Dedifferentiated amniotic fluid mesenchymal stem cell (primary cell): Measurements from ENCODE around the gene DENND6B.
"Not testable (repeated sequence)": the region's sequence is repeated elsewhere in the genome, so short reads cannot be mapped to it uniquely, and the experiment has no call there.

Source experiments
- DNase-seq: peaks from one replicate; pipeline ENCODE4 v3.0.0-alpha.2; 2016; ENCODE audit errors: extremely low spot score

The DENND6B gene

DNA sequence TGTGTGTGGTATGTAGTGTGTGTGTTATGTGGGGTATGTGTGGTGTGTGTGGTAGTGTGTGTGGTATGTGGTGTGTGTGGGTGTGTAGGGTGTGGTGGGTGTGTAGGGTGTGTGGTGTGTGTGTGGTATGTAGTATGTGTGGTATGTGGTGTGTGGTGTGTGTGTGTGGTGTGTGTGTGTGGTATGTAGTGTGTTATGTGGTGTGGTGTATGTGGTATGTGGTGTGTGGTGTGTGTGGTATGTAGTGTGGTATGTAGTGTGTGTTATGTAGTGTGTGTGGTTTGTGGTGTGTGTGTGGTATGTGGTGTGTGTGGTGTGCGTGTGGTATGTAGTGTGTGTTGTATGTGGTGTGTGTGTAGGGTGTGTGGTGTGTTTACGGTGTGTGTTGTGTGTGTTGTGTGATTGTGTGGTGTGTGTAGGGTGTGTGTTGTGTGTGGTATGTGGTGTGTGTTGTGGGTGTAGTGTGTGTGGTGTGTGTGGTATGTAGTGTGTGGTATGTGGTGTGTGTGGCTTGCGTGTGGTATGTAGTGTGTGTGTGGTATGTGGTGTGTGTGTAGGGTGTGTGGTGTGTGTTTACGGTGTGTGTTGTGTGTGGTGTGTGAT lies 12.1 kb upstream of the DENND6B start:
- no peak for DNase-seq

DNA sequence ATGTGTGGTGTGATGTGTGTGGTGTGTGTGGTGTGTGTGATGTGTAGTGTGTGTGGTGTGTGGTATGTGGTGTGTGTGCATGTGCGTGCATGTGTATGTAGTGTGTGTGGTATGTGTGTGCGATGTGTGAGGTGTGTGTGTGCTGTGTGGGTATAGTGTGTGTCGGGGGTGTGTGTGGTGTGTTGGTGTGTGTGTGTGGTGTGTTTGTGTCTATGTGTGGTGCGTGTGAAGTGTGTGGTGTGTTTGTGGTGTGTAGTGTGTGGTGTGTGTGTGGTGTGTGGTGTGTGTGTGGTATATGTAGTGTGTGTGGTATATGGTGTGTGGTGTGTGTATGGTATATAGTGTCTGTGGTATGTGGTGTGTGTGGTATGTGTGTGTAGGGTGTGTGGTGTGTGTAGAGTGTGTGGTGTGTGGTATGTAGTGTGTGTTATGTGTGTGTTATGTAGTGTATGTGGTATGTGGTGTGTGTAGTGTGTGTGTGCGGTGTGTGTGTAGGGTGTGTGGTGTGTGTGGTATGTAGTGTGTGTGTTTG lies 11.3 kb upstream of the DENND6B start:
- no peak for DNase-seq

DNA sequence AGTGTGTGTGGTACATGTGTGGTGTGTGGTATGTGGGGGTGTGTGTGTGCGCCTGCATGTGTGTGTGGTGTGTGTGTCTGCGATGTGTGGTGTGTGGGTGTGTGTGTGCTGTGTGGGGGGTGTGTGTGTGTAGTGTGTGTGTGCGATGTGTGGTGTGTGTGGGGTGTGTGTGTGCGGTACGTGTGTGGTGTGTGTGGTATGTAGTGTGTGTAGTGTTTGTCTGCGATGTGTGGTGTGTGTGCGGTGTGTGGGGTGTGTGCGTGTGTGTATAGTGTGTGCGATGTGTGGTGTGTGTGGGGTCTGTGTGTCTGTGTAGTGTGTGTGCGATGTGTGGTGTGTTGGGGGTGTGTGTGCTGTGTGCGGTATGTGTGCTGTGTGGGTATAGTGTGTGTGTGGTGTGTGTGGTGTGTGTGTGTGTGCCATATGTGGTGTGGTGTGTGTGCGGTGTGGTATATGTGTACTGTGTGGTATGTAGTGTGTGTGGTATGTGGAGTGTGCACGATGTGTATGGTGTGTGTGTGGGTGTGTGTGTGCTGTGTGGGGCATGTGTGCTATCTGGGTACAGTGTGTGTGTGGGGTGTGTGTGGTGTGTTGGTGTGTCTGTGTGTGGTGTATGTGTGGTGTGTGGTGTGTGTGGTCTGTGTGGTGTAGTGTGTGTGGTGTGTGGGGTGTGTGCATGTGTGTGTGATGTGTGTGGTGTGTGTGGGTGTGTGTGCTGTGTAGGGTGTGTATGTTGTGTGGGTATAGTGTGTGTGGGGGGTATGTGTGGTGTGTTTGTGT lies 10.6 kb upstream of the DENND6B start:
- DNase-seq = no peak

DNA sequence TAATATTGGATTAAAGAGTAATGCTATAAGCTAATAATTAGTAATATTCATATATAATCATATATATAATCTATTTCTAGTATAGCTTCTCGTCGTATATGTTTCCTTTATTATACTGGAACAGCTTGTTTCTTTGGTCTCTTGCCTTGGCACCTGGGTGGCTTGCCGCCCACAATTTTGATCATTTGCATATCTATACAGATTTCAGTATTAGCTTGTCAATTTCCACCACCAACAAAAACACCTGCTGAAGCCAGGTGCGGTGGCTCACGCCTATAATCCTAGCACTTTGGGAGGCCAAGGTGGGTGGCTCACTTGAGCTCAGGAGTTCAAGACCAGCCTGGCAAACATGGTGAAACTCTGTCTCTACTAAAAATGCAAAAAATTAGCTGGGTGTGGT lies 7.6 kb upstream of the DENND6B start:
- DNase-seq = not testable (repeated sequence)

DNA sequence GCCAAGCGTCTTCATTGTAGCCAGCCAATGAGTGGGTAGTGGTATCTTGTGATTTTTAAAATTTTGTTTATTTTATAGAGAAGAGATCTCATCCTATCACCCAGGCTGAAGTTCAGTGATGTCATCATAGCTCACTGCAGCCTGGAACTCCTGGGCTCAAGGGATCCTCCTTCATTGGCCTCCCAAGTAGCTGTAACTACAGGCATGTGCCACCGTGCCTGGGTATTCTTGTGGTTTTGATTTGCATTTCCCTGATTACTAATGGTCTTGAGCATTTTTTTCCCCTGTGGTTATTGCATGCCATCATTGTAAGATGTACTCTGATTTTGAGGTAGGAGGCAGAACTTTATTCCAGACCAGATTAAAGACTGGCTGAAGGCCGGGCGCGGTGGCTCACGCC lies 2.4 kb upstream of the DENND6B start:
- DNase-seq = no peak

DNA sequence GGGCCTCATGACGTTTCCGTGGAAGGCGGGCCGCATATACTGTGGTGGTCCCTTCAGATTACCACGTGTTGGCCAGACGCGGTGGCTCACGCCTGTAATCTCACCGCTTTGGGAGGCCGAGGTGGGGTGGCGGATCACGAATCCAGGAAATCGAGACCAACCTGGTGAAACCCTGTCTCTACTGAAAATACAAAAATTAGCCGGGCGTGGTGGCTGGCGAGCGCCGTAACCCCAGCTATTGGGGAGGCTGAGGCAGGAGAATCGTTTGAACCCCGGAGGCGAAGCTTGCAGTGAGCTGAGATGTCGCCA lies 853 bp upstream of the DENND6B start:
- DNase-seq = no peak

DNA sequence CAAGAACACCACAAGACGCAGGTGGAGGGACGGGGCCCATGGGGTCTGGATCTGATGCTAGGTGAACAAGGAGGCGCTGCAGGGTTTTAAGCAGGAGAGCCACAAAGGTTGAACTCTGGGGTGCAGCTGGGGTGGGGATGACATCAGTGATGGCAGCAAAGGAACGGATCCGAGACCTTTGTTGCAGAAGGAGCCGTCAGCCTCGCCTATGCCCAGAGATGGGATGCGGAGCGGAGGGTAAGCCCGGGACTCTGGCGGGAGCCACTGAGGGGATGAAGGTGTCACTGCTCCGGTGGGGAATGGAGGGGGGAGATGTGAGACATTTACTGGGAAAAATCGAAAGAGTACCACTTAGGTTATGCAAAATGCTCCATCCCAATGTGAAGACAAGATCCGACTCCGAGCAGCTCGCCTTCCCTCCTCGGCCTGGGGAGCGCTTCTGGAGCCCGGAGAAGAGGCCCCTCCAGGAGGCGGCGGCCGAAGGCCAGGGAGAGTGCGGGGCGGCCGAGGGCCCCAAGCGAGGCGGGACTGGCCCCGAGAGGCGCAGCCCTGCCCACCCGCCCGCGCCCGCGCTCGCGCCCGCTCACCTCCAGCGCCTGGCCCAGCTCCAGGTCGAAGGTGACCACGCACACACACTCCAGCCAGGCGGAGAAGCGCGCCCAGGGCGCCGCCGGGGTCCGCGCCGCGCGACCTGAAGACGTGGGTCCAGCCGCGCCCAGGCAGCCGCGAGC lies 422 bp downstream of the DENND6B start:
- no peak for DNase-seq

DNA sequence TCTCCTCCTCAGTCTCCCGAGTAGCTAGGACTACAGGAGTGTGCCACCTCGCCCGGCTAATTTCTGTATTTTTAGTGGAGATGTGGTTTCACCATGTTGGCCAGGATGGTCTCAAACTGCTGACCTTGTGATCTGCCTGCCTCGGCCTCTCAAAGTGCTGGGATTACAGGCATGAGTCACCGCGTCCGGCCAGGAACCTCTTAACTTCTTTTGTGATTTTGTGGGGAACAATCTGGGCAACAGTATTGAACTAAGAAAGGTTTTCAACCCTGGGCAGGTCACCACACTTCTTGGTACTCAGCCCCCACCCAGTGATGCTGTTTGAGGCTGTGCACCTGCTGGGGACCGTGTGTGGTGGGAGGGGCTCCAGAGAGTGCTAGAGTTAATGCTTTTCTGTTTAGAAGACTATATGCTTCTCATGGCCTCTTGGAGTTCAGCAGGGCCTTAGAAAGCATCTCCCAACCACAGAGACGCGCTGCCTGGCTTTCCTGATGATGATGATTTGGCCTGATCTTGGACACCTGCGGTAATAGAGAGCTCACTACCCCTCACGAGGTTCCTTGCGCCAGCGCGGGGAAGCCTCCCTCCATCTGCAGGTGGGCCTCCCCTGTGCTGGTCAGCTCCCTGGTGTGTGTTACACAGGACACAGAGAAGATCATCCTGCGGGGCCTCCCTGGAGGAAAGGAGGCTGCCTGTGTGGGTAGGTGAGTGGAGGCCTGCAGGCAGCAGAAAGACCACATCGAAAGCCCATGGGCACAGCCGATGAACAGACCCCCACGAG lies 1.2 kb downstream of the DENND6B start:
- DNase-seq = no peak

DNA sequence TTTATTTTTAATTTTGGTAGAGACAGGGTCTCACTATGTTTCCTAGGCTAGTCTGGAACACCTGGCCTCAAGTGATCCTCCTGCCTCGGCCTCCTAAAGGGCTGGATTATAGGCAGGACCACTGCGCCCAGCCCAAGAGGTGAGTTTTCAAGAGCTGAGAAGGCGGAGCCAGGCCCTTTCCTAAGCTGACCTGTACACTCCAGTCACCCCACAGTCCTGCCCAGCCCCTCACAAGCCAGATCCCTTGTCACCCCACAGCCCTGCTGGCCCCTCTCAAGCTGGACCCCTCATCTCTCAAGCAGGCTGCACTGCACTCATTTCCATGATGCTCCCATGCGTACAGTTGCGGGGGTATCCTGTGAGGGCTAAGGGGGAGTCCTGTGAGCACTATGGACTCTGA lies 2.9 kb downstream of the DENND6B start:
- DNase-seq = no peak

DNA sequence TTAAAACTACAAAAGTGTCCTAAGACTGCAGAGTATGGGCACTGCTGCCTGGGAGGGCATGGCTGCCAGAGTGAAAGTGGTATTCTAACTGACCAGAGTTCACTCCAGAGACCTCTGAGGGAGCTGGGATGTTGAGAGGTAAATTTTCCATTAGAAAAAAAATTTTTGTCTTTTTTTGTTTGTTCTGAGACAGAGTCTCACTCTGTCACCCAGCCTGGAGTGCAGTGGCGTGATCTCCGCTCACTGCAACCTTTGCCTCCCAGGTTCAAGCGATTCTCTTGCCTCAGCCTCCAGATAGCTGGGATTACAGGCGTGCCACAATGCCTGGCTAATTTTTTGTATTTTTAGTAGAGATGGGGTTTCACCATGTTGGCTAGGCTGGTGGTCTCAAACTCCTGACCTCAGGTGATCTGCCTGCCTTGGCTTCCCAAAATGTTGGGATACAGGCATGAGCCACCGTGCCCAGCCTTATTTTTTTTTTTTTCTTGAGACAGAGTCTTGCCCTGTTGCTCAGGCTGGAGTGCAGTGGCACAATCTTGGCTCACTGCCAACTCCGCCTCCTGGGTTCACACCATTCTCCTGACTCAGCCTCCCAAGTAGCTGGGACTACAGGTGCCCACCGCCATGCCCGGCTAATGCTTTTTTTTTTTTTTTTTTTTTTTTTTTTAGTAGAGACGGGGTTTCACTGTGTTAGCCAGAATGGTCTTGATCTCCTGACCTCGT lies 4.3 kb downstream of the DENND6B start:
- DNase-seq = not testable (repeated sequence)

DNA sequence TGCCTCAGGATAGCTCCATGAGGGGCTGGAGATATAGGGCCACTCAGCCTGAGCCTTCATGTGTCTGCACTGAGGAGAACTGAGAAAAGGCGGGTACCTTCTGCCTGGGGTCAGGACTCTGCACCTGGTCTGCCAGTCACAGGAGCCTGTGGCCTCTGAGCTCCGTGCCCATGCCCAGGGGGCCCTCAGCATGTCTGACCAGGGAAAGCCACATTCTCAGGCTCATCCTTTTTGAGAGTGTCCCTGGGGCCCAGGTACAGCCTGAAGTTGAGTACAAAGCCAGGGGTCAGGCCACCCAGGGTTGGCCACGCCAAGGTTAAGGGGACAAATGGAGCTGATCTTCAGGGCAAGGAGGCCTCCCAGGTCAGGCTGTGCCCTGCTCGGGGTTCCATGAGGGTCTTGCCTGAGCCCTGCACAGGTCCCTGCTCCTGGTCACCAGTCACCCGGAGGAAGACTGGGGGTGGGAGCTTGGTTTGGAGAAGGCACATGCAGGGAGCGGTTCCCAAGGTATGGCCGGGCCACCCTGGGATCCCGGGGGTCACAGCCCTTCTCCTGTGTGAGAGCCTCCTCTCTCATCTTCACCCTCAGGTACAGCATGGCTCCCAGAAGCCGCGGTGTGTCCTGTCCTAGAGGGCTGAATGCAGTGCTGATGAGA lies 6.0 kb downstream of the DENND6B start:
- DNase-seq = no peak

DNA sequence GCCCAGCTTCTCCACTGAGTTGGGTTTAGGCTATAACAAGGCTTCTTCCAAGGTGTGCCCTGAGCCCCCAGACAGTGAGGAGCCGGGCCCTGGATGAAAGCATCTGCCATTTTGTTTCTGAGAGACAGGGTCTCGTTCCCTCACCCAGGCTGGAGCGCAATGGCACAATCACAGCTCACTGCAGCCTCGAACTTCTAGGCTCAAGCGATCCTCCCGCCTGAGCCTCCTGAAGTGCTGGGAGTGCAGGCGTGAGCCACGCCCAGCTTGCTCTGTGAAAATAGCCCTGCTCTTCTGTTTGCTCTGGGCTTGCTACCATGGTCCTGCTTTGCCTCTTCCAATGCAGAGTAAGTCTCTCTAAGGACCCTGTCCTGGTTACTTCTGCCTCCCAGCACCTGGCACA lies 6.7 kb downstream of the DENND6B start:
- no peak for DNase-seq

DNA sequence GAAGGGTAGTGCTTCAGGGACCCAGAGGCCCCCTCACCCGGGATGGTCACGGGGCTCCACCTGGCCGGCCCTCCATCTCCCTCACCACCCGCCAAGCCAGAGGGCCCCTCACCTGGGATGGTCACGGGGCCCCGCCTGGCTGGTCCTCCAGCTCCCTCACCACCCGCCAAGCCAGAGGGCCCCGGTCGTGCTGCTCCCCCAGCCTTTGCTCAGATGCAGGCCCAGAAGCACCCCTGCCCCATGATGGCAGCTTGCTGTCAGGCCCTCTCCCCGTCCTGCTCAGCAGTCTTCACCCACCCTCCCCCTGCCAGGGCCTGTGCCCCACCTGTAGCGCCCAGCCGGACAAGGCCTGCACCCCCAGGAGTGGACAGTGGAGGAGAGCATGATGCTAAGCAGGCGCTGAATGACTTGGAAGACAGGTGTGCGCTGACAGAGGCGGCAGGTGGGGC lies 7.3 kb downstream of the DENND6B start:
- DNase-seq = no peak

DNA sequence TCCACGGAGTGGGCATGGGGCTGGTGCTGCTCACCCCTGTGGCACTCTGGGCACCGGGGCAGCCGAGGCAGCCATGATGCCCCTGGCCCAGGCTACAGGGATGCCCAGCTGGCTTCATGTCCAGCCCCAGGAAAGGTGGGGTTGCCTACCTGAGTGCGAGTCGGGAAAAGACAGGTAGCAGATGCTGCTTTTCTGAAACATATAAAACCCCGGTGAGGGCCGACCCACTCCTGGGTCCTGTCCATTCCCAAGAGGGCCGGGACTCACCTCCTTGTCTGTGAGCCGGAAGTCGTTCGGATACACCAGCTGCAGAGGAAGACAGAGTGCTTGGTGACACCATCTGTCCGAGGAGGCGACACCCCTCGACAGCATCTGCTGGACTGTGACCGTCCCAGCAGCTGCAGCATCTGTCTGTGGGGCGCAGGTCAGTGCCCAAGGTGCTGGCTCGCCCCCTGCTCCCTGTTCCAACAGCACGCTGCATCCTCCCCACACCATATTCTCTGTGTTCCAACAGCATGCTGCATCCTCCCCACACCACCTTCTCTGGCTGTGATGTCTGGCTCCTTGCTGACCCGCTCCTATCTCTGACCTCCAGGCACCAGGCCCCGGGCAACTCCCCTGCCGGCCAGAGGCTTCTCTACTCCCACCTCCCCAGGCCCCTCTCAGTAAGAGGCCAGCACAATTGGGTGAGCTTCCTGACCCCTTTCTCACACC lies 8.0 kb downstream of the DENND6B start:
- DNase-seq = no peak

DNA sequence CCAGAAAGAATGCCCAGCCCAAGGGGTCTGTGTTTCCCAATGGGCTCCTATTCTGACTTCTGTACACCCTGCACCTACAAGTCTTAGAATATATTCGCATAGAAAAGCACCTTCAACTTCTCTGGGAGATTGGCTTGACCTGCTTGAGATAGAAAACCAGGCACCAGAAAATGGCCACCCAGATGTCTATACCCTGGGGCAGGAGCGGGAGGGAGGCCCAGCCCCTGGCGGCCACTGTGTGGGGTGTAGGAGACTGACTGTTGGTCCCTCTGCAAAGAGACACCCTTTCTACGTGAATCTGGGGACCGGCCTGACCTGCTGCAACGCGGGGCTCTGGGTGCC lies 8.5 kb downstream of the DENND6B start:
- DNase-seq = no peak

DNA sequence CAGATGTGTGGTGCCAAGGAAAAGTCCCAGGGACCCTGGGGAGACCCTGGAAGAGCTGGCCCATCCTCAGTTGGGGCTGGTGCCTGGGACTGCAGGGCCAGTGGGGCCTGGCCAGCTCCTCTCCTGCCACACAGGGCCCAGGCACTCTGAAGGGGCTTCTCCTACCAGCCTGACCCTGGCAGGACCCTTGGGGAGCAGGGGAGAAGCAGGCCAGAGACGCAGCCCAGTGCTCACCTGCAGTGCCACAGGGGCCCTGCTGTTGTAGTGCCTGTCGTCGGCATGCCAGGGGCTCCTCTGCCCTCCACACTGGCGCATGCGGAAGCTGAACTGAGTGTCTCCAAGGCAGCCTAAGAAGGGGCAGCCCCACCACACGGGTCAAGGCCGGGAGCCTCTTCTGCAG lies 9.1 kb downstream of the DENND6B start:
- no peak for DNase-seq

DNA sequence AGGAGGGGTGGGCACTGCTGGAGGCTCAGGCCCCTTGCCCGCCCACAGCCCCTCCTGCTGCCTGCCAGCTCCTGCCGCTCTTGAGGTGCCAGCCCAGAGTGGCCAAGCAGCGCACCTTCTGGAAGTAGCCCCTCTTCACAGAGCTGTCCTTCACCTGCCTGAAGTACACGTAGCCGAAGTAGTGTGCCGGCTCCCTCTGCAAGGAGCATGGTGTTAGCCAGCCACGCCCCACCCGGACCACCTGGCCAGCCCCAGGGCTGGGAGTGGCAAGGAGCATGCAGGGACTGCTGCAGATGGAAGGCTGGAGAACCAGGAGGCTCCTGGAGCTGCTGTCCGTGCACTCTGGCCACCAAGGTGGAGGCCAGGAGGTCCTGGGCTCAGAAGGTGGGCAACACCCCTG lies 9.6 kb downstream of the DENND6B start:
- DNase-seq = no peak

DNA sequence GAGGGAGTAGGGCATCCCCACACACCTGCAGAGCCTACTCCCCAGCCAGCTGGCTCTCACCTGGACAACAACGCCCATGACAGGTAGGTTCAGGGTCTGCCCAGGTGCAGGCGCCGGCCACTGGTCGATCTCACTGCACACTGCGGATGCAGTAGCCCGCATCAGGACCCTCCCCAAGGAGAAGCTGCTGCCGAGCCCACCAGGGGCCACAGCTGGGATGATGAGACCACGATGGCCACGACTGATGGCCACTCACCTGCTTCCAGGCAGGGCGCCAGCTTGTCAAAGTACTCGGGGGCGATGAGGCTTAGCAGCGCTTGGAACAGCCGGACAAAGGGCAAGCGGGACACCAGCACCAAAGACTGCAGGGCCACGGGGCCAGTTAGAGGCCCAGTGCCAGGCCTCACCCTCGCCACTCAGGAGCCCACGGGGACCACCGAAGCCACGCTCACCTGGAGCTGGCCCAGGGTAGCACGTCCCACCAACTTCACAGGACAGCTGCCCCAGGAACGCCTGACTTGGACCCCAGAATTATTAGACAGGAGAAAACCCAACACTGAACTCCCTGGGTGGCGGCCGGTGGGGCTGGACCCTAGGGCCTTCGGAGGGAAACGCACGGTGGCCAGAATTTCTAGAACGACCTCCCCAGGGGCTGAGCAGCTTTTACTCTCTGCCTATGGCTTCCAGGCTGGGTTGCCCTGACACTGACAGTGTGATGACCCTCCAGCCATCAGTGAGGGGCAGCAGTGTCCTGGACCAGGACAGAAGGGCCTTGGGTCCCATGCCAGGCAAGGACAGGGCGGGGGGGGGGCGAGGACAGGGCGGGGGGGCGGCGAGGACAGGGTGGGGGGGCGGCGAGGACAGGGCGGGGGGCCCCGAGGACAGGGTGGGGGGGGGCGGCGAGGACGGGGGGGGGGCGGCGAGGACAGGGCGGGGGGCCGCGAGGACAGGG lies 10.4 kb downstream of the DENND6B start:
- DNase-seq = no peak
